Retinal pigment epithelial cell (primary cell): Measurements from ENCODE around the gene CIAPIN1.

Source experiments
- DNase-seq: peaks from one replicate; pipeline ENCODE4 v3.0.0-alpha.2; 2010; ENCODE audit warnings: low read depth
- H3K4me3 ChIP-seq: 2 replicates; pipeline ENCODE4 v1.5.1; 2011; ENCODE audit warnings: mild to moderate bottlenecking, low read length, control low read depth, moderate library complexity
- TF ChIP-seq, protein P1 (sequence below): conservative IDR thresholded peaks from 2 replicates; pipeline ENCODE4 v1.5.1; 2011; ENCODE audit warnings: low read depth, low read length, control low read depth, inconsistent platforms

Gene CIAPIN1

DNA sequence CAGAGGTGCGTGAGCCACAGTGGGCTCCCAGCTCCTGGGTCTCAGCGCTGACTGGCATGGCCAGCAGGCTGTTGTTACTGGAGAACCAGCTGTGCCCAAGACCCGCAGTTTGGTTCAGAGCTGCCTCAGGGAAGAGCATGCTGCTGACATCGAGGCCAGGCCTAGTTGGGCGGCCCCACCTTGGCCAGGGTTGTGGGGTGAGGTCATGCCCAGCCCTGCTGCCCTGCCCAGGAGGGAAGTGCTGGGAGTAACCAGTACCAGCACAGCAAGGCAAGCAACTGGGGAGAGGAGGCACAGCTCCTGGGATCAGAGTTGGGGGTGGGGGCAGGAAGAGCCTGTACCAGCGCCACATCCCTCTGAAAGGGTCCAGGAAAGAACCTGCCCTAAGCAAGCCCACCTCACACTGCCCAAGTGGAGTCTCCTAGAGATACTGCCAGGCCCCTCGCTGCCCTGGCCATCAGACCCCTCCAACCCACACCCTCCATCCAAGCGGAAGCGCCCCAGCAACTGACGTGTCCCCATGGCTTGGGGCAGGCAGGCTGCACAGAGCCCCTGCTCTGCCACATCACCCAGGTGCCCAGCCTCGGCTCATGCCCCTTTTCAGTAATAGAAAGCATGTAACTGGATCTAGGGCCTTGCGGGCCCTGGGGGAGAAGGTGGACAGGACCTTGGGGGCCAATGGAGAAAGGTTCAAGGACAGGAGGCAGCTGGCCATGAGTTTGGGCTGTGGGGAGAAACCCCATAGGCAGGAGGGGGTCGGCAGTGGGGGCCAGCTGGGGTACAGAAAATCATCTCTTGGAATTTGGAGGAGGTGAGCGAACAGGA is 38.1 kb upstream of the CIAPIN1 start:
- DNase-seq: no peak
- peak overlapping the region; percentile 82 for H3K4me3 ChIP-seq
- TF ChIP-seq, protein P1, sequence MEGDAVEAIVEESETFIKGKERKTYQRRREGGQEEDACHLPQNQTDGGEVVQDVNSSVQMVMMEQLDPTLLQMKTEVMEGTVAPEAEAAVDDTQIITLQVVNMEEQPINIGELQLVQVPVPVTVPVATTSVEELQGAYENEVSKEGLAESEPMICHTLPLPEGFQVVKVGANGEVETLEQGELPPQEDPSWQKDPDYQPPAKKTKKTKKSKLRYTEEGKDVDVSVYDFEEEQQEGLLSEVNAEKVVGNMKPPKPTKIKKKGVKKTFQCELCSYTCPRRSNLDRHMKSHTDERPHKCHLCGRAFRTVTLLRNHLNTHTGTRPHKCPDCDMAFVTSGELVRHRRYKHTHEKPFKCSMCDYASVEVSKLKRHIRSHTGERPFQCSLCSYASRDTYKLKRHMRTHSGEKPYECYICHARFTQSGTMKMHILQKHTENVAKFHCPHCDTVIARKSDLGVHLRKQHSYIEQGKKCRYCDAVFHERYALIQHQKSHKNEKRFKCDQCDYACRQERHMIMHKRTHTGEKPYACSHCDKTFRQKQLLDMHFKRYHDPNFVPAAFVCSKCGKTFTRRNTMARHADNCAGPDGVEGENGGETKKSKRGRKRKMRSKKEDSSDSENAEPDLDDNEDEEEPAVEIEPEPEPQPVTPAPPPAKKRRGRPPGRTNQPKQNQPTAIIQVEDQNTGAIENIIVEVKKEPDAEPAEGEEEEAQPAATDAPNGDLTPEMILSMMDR: no peak

DNA sequence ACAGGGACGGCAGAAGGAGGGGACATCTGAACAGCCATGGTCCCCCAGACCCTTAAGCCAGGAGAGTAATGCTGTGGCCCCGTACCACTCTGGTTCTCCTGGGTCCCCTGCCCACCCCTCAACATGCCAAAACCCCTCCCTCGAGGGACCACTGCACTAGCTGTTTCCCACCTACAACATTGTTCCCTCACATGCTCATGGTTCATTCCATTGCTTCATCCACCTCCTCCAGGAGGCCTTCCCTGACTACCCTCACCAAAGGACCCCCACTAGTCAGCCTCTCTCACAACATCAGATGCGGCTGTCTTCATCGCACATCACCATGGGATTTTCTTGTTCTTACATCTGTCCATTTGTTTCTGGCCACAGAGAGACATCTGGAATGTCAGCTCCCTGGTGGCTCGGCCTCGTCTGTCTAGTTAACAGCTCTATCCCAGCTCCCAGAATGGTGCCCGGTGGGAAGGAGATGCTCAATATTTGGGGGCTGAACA is 37.4 kb upstream of the CIAPIN1 start:
- TF ChIP-seq, protein P1: no peak
- no peak overlapping the region for H3K4me3 ChIP-seq
- DNase-seq: no peak

DNA sequence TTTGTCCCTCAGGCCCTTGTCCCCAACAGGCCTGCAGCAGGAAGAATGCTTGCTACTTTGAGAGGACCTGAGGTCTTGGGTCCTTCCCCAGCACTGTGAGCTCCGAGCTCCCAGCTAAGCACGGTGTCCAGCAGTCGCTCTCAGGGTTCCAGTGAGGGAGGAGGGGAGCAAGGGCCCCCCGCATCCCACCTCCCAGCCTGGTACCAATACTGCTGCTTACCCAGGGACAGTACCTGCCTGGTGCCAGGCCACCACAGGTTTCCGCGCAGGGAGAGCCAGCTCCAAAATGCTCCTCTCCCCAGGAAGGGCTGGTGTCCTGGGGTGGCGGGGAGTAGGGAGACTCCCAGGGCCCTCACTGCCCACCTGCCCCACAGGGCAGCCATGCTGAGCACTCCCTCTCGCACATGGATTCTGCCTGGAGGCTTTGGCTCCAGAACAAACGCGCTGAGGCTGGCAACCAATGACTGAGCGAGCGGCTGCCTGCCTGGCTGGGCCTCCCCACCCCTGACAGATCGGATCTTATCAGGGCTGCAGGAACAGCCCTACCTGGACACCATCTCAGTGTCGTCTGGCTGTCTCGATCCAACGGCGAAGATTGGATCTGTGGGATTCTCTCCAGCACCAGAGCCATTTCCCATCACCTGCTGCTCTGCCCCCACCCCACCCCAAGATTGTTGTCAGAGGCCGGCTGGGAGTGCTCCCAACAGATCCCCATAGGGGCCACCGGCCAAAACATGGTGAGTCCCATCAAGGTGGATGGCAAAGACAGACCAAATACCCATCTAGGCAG is 36.7 kb upstream of the CIAPIN1 start:
- H3K4me3 ChIP-seq: no peak overlapping the region
- DNase-seq: no peak
- TF ChIP-seq, protein P1: no peak

DNA sequence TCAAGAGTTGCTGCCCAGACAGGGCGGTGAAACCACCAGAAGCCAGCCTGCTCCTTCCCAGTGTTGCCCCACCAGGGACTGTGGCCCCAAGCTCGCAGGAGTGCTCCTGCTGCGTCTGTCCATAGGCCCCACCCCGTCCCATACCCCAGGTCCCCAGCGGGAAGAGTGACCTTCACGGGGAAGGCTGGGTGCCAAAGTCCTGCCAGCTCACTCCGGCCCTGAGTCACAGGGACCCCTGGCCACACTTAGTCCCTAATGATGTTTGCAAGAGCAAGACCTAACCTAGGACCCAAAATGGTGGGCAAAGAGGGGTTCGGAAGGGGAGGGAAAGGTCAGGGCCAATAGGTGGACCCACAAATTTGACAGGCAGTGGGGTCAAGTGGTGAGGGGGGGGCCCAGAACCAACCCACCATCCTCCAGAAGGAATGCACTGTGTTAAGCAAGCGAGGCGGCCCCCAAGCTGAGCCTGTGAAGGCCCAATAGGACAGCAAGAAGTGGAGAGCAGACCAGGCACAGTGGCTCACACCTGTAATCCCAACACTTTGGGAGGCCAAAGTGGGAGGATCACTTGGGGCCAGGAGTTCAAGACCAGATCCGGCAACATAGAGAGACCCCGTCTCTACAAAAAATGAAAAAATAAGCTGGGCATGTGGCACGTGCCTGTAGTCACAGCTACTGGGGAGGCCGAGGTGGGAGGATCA is 35.8 kb upstream of the CIAPIN1 start:
- TF ChIP-seq, protein P1: no peak
- no peak for DNase-seq

DNA sequence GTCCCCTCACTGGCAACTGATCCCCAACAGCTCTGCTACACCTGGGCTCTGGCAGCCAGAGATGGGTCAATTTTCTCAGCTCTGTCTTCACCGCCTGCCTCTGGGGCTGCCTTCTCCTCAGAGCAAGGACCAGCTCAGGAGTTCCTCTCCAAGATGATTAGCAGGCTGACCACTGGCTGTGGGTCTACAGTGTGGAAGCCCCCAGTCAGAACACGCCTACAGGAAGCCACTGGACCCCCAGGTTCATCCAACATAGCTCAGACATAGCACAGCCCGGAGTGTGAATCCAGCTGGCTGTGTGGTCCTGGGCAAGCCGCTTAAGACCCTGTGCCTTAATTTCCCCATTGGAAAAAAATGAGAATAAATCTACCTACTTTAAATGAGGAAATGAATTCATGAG is 34.2 kb upstream of the CIAPIN1 start:
- TF ChIP-seq, protein P1: no peak
- no peak for DNase-seq
- no peak overlapping the region for H3K4me3 ChIP-seq

More for the DNA sequence above, 35.8 kb upstream of the CIAPIN1 start:
- H3K4me3 ChIP-seq: no peak overlapping the region

DNA sequence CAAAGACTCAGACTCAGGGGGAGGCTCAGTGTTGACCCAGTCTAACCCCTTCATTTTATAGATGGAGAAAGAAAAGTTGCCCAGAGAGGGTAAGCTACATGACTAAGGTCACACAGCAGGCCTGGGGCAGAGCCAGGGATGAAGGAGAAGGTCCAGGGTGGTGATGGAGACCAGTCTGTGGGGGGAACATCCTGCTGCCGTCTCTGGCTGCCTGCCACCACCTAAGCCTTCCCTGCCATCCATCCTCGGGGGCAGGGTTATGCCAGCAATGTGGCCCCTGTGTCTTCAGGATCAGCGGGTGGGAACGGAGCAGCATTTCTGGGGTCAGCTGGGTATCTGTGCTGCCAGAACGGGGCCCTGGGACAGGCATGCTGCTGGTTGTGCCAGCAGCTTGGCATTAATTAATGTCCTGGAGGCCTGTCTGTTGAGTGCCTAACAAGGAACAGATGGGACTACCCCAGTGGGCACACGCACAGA is 33.6 kb upstream of the CIAPIN1 start:
- TF ChIP-seq, protein P1: no peak
- no peak for DNase-seq
- H3K4me3 ChIP-seq: no peak overlapping the region
